HCT116 (cell line): ENCODE measurements around the gene TNFRSF14.

ENCODE experiments used
- ATF3 ChIP-seq: IDR thresholded peaks from 2 replicates; pipeline ENCODE4 v1.6.1; 2012
- CTCF ChIP-seq, 3 experiments: fragments of 200-600 bp in 1 of 3; sonication (generic) in 1 of 3; IDR thresholded peaks in 2 of 3; conservative IDR thresholded peaks in 1 of 3; 2 replicates each; pipeline ENCODE4 v1.5.1; 2012 to 2017; ENCODE audit warnings: low read depth in 2 of 3, low read length in 2 of 3, antibody characterized with exemption in 1 of 3, borderline replicate concordance in 1 of 3, control low read depth in 1 of 3, mild to moderate bottlenecking in 1 of 3, mixed read lengths in 1 of 3, mixed run types in 1 of 3, moderate library complexity in 1 of 3; ENCODE audit not compliant: insufficient read depth in 1 of 3
- EGR1 ChIP-seq: IDR thresholded peaks from 2 replicates; pipeline ENCODE4 v1.6.1; 2012; ENCODE audit warnings: low read depth
- EZH2 ChIP-seq: fragments of 200-600 bp; sonication (generic); IDR thresholded peaks from 2 replicates; pipeline ENCODE4 v1.6.1; 2017; ENCODE audit warnings: antibody characterized with exemption, mixed run types
- EZH2phosphoT487 ChIP-seq: fragments of 200-600 bp; IDR thresholded peaks from 2 replicates; pipeline ENCODE4 v1.6.1; 2018; ENCODE audit warnings: antibody characterized with exemption, borderline replicate concordance
- POLR2A ChIP-seq: IDR thresholded peaks from 2 replicates; pipeline ENCODE4 v1.7.0; 2011; ENCODE audit warnings: borderline replicate concordance; ENCODE audit not compliant: insufficient read depth, insufficient read length; ENCODE audit errors: extremely low read depth
- POLR2AphosphoS5 ChIP-seq: IDR thresholded peaks from 2 replicates; pipeline ENCODE4 v1.6.1; 2011; ENCODE audit warnings: mild to moderate bottlenecking, low read depth, low read length, moderate library complexity
- REST ChIP-seq: IDR thresholded peaks from 2 replicates; pipeline ENCODE4 v1.6.1; 2012; ENCODE audit warnings: low read depth
- SP1 ChIP-seq: IDR thresholded peaks from 2 replicates; pipeline ENCODE4 v1.6.1; 2012; ENCODE audit warnings: low read depth
- SRF ChIP-seq: IDR thresholded peaks from 2 replicates; pipeline ENCODE4 v1.6.1; 2012; ENCODE audit warnings: low read depth
- ZBTB33 ChIP-seq: IDR thresholded peaks from 2 replicates; pipeline ENCODE4 v1.6.1; 2011; ENCODE audit warnings: mild to moderate bottlenecking, low read length, moderate library complexity; ENCODE audit not compliant: insufficient replicate concordance; ENCODE audit errors: extremely low read depth

- TF ChIP-seq ZBTB33 = no peak
- TF ChIP-seq POLR2A = no peak
- no peak for TF ChIP-seq CTCF (IDR thresholded peaks at IDR 0.05 in 2 of 3, conservative IDR thresholded peaks at IDR 0.05 in 1 of 3; ENCODE audit: borderline replicate concordance in 1 of 3, insufficient read depth in 1 of 3, low read depth in 2 of 3, low read length in 2 of 3)
- TF ChIP-seq SP1 = no peak
- TF ChIP-seq SRF = no peak
- no peak for TF ChIP-seq EGR1
- TF ChIP-seq EZH2 = no peak
- TF ChIP-seq REST = no peak
- TF ChIP-seq POLR2AphosphoS5 = no peak
- TF ChIP-seq EZH2phosphoT487 = no peak
- TF ChIP-seq ATF3 = no peak
Measured at GRCh38 chr1:2512862-2513421, 43.2 kb upstream of the TNFRSF14 start.
